HepG2 (cell line): ENCODE data around the gene ZDHHC6. TPM values are rescaled to one million over a fixed set of nuclear protein-coding genes. Genes with fewer than 3 reads are reported as not detected.

Experiments used
- ATAC-seq: fragments of 200-7000 bp; cut with Tn5 transposase; 3 replicates; pipeline ENCODE4 v1.9.1; 2020; ENCODE audit warnings: mild to moderate bottlenecking, moderate library complexity
- BruUV-seq: library from RNA; stranded (reverse); fragments of 400-500 nt; replicated peaks from 2 replicates; lab custom pipeline; 2021; lab: Mats Ljungman, UMichigan
- CTCF ChIA-PET: fragments of 300-600 bp; formaldehyde crosslinking; extraction: SDS; loops from one replicate; lab custom pipeline; 2021; ENCODE audit warnings: low total read pairs, inconsistent platforms, low intra/inter-chr PET ratio; lab: Yijun Ruan, JAX
- POLR2A ChIA-PET: fragments of 350-600 bp; sonication (Branson Sonifier 250); formaldehyde crosslinking; loops from one replicate; lab custom pipeline; 2020; ENCODE audit warnings: antibody characterized with exemption, inconsistent platforms; lab: Yijun Ruan, JAX
- DNase-seq: peaks from one replicate; pipeline ENCODE4 v3.0.0-alpha.2; 2015; ENCODE audit warnings: low spot score
- FAIRE-seq: peaks from 3 replicates; lab custom pipeline; 2011; peaks lifted over from hg19 to GRCh38; lab: Jason Lieb, UNC
- H2AFZ ChIP-seq: one replicate; pipeline ENCODE4 v1.6.1; 2011; ENCODE audit warnings: low read length, inconsistent platforms
- H3K27ac ChIP-seq: fragments of 300-600 bp; 3 replicates; pipeline ENCODE4 v1.8.0; 2011; ENCODE audit warnings: mixed run types, mild to moderate bottlenecking, mixed read lengths, low read length, inconsistent platforms; ENCODE audit not compliant: insufficient read depth; ENCODE audit errors: extremely low read length
- H3K27me3 ChIP-seq, 2 experiments: fragments of 200-600 bp in 1 of 2; 2 replicates in 1 of 2; 3 replicates in 1 of 2; pipeline versions ENCODE4 v1.6.0 to v1.8.0; 2011; ENCODE audit warnings: low read length in 2 of 2, mild to moderate bottlenecking in 2 of 2, moderate library complexity in 2 of 2, inconsistent platforms in 1 of 2; ENCODE audit not compliant: insufficient read depth in 2 of 2, control insufficient read depth in 1 of 2
- H3K36me3 ChIP-seq, 2 experiments: fragments of 200-600 bp in 1 of 2; replicated peaks in 1 of 2; 2 replicates in 1 of 2; 3 replicates in 1 of 2; pipeline versions ENCODE4 v1.5.1 to v1.8.0; 2011; ENCODE audit warnings: low read length in 2 of 2, inconsistent platforms in 1 of 2; ENCODE audit not compliant: insufficient read depth in 2 of 2, control insufficient read depth in 1 of 2
- H3K4me1 ChIP-seq: 2 replicates; pipeline ENCODE4 v1.5.1; 2012; ENCODE audit warnings: low read length, inconsistent platforms; ENCODE audit not compliant: insufficient read depth
- H3K4me2 ChIP-seq: 2 replicates; pipeline ENCODE4 v1.6.0; 2011; ENCODE audit warnings: low read depth, low read length, inconsistent platforms
- H3K4me3 ChIP-seq, 3 experiments: fragments of 200-600 bp in 1 of 3; sonication (generic), shearing (Covaris generic) in 1 of 3; replicated peaks in 1 of 3; 2 replicates each; pipeline ENCODE4 v1.5.1; 2011 to 2016; ENCODE audit warnings: low read length in 3 of 3, inconsistent platforms in 2 of 3, low read depth in 2 of 3, mild to moderate bottlenecking in 2 of 3, control low read depth in 1 of 3, mixed read lengths in 1 of 3; ENCODE audit not compliant: insufficient read depth in 1 of 3
- H3K79me2 ChIP-seq: one replicate; pipeline ENCODE4 v1.6.1; 2011; ENCODE audit warnings: low read length, inconsistent platforms; ENCODE audit not compliant: insufficient read depth
- H3K9ac ChIP-seq: 2 replicates; pipeline ENCODE4 v1.6.0; 2011; ENCODE audit warnings: mild to moderate bottlenecking, low read depth, low read length, inconsistent platforms; ENCODE audit not compliant: insufficient read depth
- H3K9me3 ChIP-seq: 2 replicates; pipeline ENCODE4 v1.5.1; 2012; ENCODE audit warnings: mild to moderate bottlenecking, low read length
- H4K20me1 ChIP-seq: 2 replicates; pipeline ENCODE4 v1.6.0; 2011; ENCODE audit warnings: inconsistent platforms, mild to moderate bottlenecking, low read length, moderate library complexity; ENCODE audit not compliant: insufficient read depth
- FOXA1 ChIP-seq, 2 experiments: fragments of 450-650 bp in 1 of 2; sonication (generic) in 1 of 2; formaldehyde crosslinking in 1 of 2; IDR thresholded peaks; 2 replicates each; pipeline versions ENCODE4 v1.4.0 to v1.6.1; 2016 to 2020; ENCODE audit warnings: missing genetic modification reagents in 1 of 2
- IRF2 ChIP-seq: IDR thresholded peaks from 2 replicates; pipeline ENCODE4 v1.6.1; 2018; ENCODE audit warnings: missing genetic modification reagents, missing compliant biosample characterization
- MED1 ChIP-seq: sonication (generic); formaldehyde crosslinking; IDR thresholded peaks from 2 replicates; pipeline ENCODE4 v1.4.0; 2020; ENCODE audit warnings: missing genetic modification reagents
- PPARG ChIP-seq: conservative IDR thresholded peaks from 2 replicates; pipeline ENCODE4 v1.6.1; 2016; ENCODE audit warnings: missing biosample characterization, missing genetic modification reagents
- ZNF326 ChIP-seq: sonication (generic); formaldehyde crosslinking; IDR thresholded peaks from 2 replicates; pipeline ENCODE4 v1.4.0; 2020; ENCODE audit warnings: missing genetic modification reagents, borderline replicate concordance
- ZNF441 ChIP-seq: sonication (generic); formaldehyde crosslinking; IDR thresholded peaks from 2 replicates; pipeline ENCODE4 v1.7.0; 2021; ENCODE audit warnings: missing genetic modification reagents, borderline replicate concordance
- ZNF614 ChIP-seq: IDR thresholded peaks from 2 replicates; pipeline ENCODE4 v1.6.1; 2018; ENCODE audit warnings: missing biosample characterization, missing genetic modification reagents, inconsistent platforms, borderline replicate concordance
- ZSCAN30 ChIP-seq: sonication (generic); formaldehyde crosslinking; IDR thresholded peaks from 2 replicates; pipeline ENCODE4 v1.5.0; 2020; ENCODE audit warnings: mild to moderate bottlenecking, missing genetic modification reagents
- WGBS: methylation state at CpG from one replicate; pipeline ENCODE4 v1.1.6; 2017; ENCODE audit warnings: low lambda C conversion rate; 5-methylcytosine and 5-hydroxymethylcytosine counted together
- in situ Hi-C: cut with HindIII; loops from 2 replicates; pipeline ENCODE4 v1.10.0; 2017; ENCODE audit warnings: low pct_unique_long_range_greater_than_20kb; ENCODE audit not compliant: extremely low pct_ligation_motif_present
- intact Hi-C: fragments of 100-400 bp; cut with micrococcal nuclease; formaldehyde crosslinking; loops from one replicate; pipeline ENCODE4 v1.10.0; 2022; ENCODE audit not compliant: unreplicated experiment
- polyA plus RNA-seq, 8 experiments: library from polyadenylated mRNA; depleted of rRNA in 3 of 8; stranded (reverse) in 7 of 8; unstranded in 1 of 8; fragments of >200 nt; fragmentation: Illumina TruSeq in 4 of 8; extraction: Trizol in 4 of 8; gene quantifications; 2 replicates each; pipeline versions ENCODE4 v1.2.1 to v1.2.3, GENCODE V29; 2011 to 2016; ENCODE audit warnings: low read depth in 4 of 8, missing spikeins in 1 of 8, mixed read lengths in 1 of 8; ENCODE audit not compliant: insufficient read depth in 1 of 8
- total RNA-seq, 5 experiments: library from RNA; depleted of rRNA; stranded (reverse); fragments of >200 nt; fragmentation: Illumina TruSeq; extraction: Trizol; gene quantifications; 2 replicates each; pipeline ENCODE4 v1.2.3, GENCODE V29; 2016; ENCODE audit warnings: low read depth in 1 of 5
- TF ChIP-seq, protein P1 (sequence below): sonication (generic); formaldehyde crosslinking; IDR thresholded peaks from 2 replicates; pipeline ENCODE4 v1.4.0; 2020; ENCODE audit warnings: missing genetic modification reagents, borderline replicate concordance

ZDHHC6 gene
- total and polyA plus RNA-seq, 2 of the 13 experiments (the other 11 are each of a cell fraction or from before 2014, with no cell fraction given), result 20.9 to 49.4 TPM

DNA sequence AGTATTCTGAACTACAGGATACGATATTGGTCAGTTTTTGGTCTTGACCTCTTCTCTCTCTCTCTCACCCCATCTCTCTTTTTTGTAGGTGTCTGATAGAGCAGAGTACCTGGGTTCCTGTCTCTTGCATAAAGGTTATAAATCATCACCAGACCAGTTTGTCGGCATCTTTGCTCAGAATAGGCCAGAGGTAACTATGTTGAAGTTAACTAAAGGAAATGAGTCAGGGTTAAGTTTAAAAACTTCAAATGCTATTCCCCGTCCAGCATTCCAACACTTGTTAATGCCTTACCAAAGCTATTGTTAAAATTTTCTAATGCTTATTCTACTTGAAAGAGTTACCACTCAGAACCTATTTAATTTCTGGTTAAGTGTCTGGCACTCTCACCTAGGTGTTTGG is 42.1 kb downstream of the ZDHHC6 start:
- ChIA-PET CTCF (no interaction called here), POLR2A (no interaction called here)
- no peak for FAIRE-seq
- TF ChIP-seq IRF2 (no peak), ZNF326 (CRISPR knock-in tag) (no peak), ZSCAN30 (CRISPR knock-in tag) (no peak)
- intact Hi-C loops, result no loop called here
- Histone ChIP-seq H3K9me3 (no peaks in the 10 kb centered on the region), H3K27me3 (no peaks in the 10 kb centered on the region), H2AFZ (no peak overlapping the region), H3K27ac (no peak overlapping the region), H3K4me1 (no peaks in the 10 kb centered on the region), H3K4me2 (no peak overlapping the region), H3K4me3 (no peak overlapping the region), H3K9ac (no peak overlapping the region), H3K79me2 (no peaks in the 10 kb centered on the region), H3K36me3 (peaks cover 29 to 83% of the 10 kb centered on the region in 2 experiments), H4K20me1 (no peaks in the 10 kb centered on the region)
- 94% methylated on average over 3 of the region's 3 CpGs for WGBS
- no peak for DNase-seq
- BruUV-seq, result no TSS peak
- in situ Hi-C loops, result no loop called here
- ATAC-seq, result no peak

DNA sequence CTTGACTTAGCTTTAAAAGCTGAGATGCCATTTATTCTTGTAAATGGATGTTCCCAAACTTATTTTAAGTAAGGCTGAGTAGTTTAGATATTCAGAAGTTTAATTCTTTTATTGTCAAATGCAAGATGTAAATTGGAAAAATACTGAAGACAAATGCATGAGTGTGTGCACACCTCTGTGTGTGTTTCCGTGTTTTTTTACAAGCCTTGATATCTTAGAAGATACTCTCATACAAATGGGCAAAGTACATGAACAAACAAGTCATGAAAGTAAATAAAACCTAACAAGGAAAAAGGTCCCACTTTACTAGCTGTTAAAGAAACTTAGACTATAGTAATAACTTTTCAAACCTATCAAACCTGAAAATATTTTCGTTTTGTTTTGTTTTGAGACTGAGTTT is 43.8 kb downstream of the ZDHHC6 start:
- BruUV-seq, result no TSS peak
- FAIRE-seq (no peak), ATAC-seq (no peak), DNase-seq (no peak)
- Histone ChIP-seq H3K4me2 (no peak overlapping the region), H3K9me3 (no peaks in the 10 kb centered on the region), H3K9ac (no peak overlapping the region), H3K27me3 (no peaks in the 10 kb centered on the region), H3K4me1 (no peaks in the 10 kb centered on the region), H3K36me3 (peaks cover 29 to 77% of the 10 kb centered on the region in 2 experiments), H3K4me3 (no peak overlapping the region), H3K27ac (no peak overlapping the region), H2AFZ (no peak overlapping the region), H3K79me2 (no peaks in the 10 kb centered on the region), H4K20me1 (no peaks in the 10 kb centered on the region)
- ChIA-PET POLR2A (interaction anchor here (1.1 kb wide), 1 partner anchor 38 kb away, joined by 3 read pairs; no protein-coding TSS in a partner anchor), CTCF (no interaction called here)
- WGBS, result 93% methylated on average over 2 of the region's 2 CpGs
- in situ Hi-C loops, result no loop called here
- intact Hi-C loops, result no loop called here
- TF ChIP-seq FOXA1 (IDR thresholded peaks at IDR 0.05), result no peak
- TF ChIP-seq FOXA1 (CRISPR knock-in tag; IDR thresholded peaks at IDR 0.05), result no peak
- TF ChIP-seq, protein P1, sequence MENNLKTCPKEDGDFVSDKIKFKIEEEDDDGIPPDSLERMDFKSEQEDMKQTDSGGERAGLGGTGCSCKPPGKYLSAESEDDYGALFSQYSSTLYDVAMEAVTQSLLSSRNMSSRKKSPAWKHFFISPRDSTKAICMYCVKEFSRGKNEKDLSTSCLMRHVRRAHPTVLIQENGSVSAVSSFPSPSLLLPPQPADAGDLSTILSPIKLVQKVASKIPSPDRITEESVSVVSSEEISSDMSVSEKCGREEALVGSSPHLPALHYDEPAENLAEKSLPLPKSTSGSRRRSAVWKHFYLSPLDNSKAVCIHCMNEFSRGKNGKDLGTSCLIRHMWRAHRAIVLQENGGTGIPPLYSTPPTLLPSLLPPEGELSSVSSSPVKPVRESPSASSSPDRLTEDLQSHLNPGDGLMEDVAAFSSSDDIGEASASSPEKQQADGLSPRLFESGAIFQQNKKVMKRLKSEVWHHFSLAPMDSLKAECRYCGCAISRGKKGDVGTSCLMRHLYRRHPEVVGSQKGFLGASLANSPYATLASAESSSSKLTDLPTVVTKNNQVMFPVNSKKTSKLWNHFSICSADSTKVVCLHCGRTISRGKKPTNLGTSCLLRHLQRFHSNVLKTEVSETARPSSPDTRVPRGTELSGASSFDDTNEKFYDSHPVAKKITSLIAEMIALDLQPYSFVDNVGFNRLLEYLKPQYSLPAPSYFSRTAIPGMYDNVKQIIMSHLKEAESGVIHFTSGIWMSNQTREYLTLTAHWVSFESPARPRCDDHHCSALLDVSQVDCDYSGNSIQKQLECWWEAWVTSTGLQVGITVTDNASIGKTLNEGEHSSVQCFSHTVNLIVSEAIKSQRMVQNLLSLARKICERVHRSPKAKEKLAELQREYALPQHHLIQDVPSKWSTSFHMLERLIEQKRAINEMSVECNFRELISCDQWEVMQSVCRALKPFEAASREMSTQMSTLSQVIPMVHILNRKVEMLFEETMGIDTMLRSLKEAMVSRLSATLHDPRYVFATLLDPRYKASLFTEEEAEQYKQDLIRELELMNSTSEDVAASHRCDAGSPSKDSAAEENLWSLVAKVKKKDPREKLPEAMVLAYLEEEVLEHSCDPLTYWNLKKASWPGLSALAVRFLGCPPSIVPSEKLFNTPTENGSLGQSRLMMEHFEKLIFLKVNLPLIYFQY (CRISPR knock-in tag), result no peak
- no peak for TF ChIP-seq MED1 (CRISPR knock-in tag)
- TF ChIP-seq PPARG, result no peak
- TF ChIP-seq ZNF614 (CRISPR knock-in tag), result no peak
- TF ChIP-seq ZNF441, result no peak
